Adrenal gland (tissue), 12 donors: Measurements from ENCODE around the gene VPS13D. TPM values are rescaled to one million over a fixed set of nuclear protein-coding genes. Genes with fewer than 3 reads are reported as not detected.

Experiments used
- DNase-seq, 7 donors: peaks; one replicate each; pipeline ENCODE4 v3.0.0-alpha.2; 2019 to 2020
- H3K27ac ChIP-seq, 5 donors: fragments of 200-600 bp; sonication (generic) in 4 of 5; 1 replicate in 3 of 5; 2 replicates in 2 of 5; pipeline versions ENCODE4 v1.5.1 to v1.8.0; 2016 to 2020; ENCODE audit warnings: mild to moderate bottlenecking in 1 of 5
- H3K27me3 ChIP-seq: fragments of 200-600 bp; 2 replicates; pipeline ENCODE4 v1.8.0; 2021
- H3K36me3 ChIP-seq, 2 donors: fragments of 200-600 bp; replicated peaks in 1 of 2; 1 replicate in 1 of 2; 2 replicates in 1 of 2; pipeline versions ENCODE4 v1.5.1 to v1.8.0; 2018 to 2022
- H3K4me1 ChIP-seq, 2 donors: fragments of 200-600 bp; replicated peaks in 1 of 2; 1 replicate in 1 of 2; 2 replicates in 1 of 2; pipeline versions ENCODE4 v1.5.1 to v1.8.0; 2018 to 2021
- H3K4me3 ChIP-seq, 4 donors: fragments of 200-600 bp; sonication (generic) in 3 of 4; one replicate each; pipeline ENCODE4 v1.5.1; 2016 to 2018
- H3K9me3 ChIP-seq, 3 donors: fragments of 200-600 bp; sonication (generic) in 1 of 3; replicated peaks in 1 of 3; 1 replicate in 2 of 3; 2 replicates in 1 of 3; pipeline versions ENCODE4 v1.5.1 to v1.8.0; 2016 to 2021
- CTCF ChIP-seq, 6 experiments: fragments of 450-650 bp in 4 of 6; fragments of 200-600 bp in 2 of 6; sonication (generic) in 1 of 6; IDR thresholded peaks; 1 replicate in 5 of 6; 2 replicates in 1 of 6; pipeline versions ENCODE4 v1.5.1 to v1.8.0; 2016 to 2021; ENCODE audit warnings: antibody characterized with exemption in 6 of 6, mild to moderate bottlenecking in 2 of 6, moderate library complexity in 1 of 6
- POLR2A ChIP-seq, 2 donors: fragments of 450-650 bp; IDR thresholded peaks; one replicate each; pipeline ENCODE4 v1.6.1; 2017; ENCODE audit warnings: antibody characterized with exemption in 2 of 2, mild to moderate bottlenecking in 2 of 2, moderate library complexity in 1 of 2
- WGBS, 4 donors: extraction: QIAGEN DNeasy Blood & Tissue Kit in 2 of 4; methylation state at CpG; one replicate each; pipeline versions ENCODE4 v1.1.5 to v1.1.7; 2013 to 2017; 5-methylcytosine and 5-hydroxymethylcytosine counted together
- intact Hi-C, 2 donors: fragments of 100-400 bp; cut with DNase I; formaldehyde crosslinking; loops; one replicate each; pipeline versions ENCODE4 v1.14.1 to v1.15.0; 2022 to 2023
- polyA plus RNA-seq, 3 donors: library from polyadenylated mRNA; stranded (reverse); fragments of 200-250 nt in 2 of 3; fragments of 350-450 nt in 1 of 3; fragmentation: Illumina TruSeq in 1 of 3; extraction: RNeasy Lipid Tissue Mini Kit (QIAGEN cat#74804) in 1 of 3; gene quantifications; one replicate each; pipeline ENCODE4 v1.2.3, GENCODE V29; 2013 to 2014
- total RNA-seq, 9 donors: library from RNA; depleted of rRNA in 4 of 9; stranded (reverse); fragments of >200 nt in 4 of 9; fragments of 120-200 nt in 1 of 9; fragmentation: NEBNext Ultra II Directional in 1 of 9; extraction: Animal tissue kit (Norgen Biotek cat#: 25700) in 1 of 9; gene quantifications; one replicate each; pipeline versions ENCODE4 v1.1.0 to v1.2.4, GENCODE V29; 2013 to 2023
- donor health status: healthy with polysubstance abuse.
- donor health status: Bipolar disorder and iron deficiency.
- donor health status: DM: yes; HTN: yes; CAD: no.
- donor health status: DM: no; HTN: no; CAD: no.
- donor health status: DM: no; HTN: no; CAD: no.
- donor health status: DM: yes; HTN: yes; CAD: no.

VPS13D gene
- total and polyA plus RNA-seq, 12 donors: 17.0 to 62.3 (median 39.9) TPM

GRCh38 chr1:12407962-12408454, 178.2 kb downstream of the VPS13D start:
- TF ChIP-seq POLR2A (IDR thresholded peaks at IDR 0.05) (no peak), CTCF (IDR thresholded peaks at IDR 0.05) (no peak)
- H3K36me3 ChIP-seq: peaks cover 0 to 16% of the 10 kb centered on the region in 2 donors
- peak overlapping the region in 2 of 5 donors; percentile 18 to 47 for H3K27ac ChIP-seq
- H3K4me3 ChIP-seq: no peak overlapping the region
- no peak for DNase-seq
- WGBS, 4 donors: 82 to 96% (median 93%) methylated on average over 5 of the region's 5 CpGs
- peaks cover 8 to 30% of the 10 kb centered on the region in 2 donors for H3K4me1 ChIP-seq
- no peaks in the 10 kb centered on the region for H3K9me3 ChIP-seq
- intact Hi-C loops: no loop called here
- no peaks in the 10 kb centered on the region for H3K27me3 ChIP-seq

- Histone ChIP-seq H3K9me3 (no peaks in the 10 kb centered on the region), H3K36me3 (peaks cover 0 to 16% of the 10 kb centered on the region in 2 donors), H3K4me1 (peaks cover 8 to 30% of the 10 kb centered on the region in 2 donors), H3K27me3 (no peaks in the 10 kb centered on the region), H3K4me3 (no peak overlapping the region), H3K27ac (no peak overlapping the region)
- intact Hi-C loops: no loop called here
- TF ChIP-seq POLR2A (IDR thresholded peaks at IDR 0.05) (no peak), CTCF (IDR thresholded peaks at IDR 0.05) (no peak)
- 33 to 60% (median 49%) methylated on average over 1 of the region's 1 CpG for WGBS, 4 donors
- no peak for DNase-seq
Measured at GRCh38 chr1:12408662-12409061, 178.8 kb downstream of the VPS13D start.

GRCh38 chr1:12409681-12410080, 179.9 kb downstream of the VPS13D start:
- no peak for DNase-seq
- intact Hi-C loops: no loop called here
- Histone ChIP-seq H3K27me3 (no peaks in the 10 kb centered on the region), H3K27ac (no peak overlapping the region), H3K4me1 (peaks cover 8 to 30% of the 10 kb centered on the region in 2 donors), H3K9me3 (no peaks in the 10 kb centered on the region), H3K4me3 (no peak overlapping the region), H3K36me3 (peaks cover 0 to 9% of the 10 kb centered on the region in 2 donors)
- no peak for TF ChIP-seq CTCF (IDR thresholded peaks at IDR 0.05)
- TF ChIP-seq POLR2A (IDR thresholded peaks at IDR 0.05): no peak
- WGBS, 4 donors: 82 to 94% (median 87%) methylated on average over 2 of the region's 2 CpGs

- no peak overlapping the region for H3K27ac ChIP-seq
- peaks cover 0 to 2% of the 10 kb centered on the region in 2 donors for H3K36me3 ChIP-seq
- TF ChIP-seq POLR2A (IDR thresholded peaks at IDR 0.05): no peak
- TF ChIP-seq CTCF (IDR thresholded peaks at IDR 0.05): no peak
Measured at GRCh38 chr1:12410351-12410750, 180.5 kb downstream of the VPS13D start.

More at GRCh38 chr1:12410351-12410750, 180.5 kb downstream of the VPS13D start:
- no peaks in the 10 kb centered on the region for H3K9me3 ChIP-seq
- H3K4me3 ChIP-seq: no peak overlapping the region
- DNase-seq: no peak
- H3K27me3 ChIP-seq: no peaks in the 10 kb centered on the region
- H3K4me1 ChIP-seq: peaks cover 8 to 30% of the 10 kb centered on the region in 2 donors
- intact Hi-C loops: no loop called here
